ENCODE results near the gene ARMH3. TPM values are rescaled to one million over a fixed set of nuclear protein-coding genes. Genes with fewer than 3 reads are reported as not detected.

ARMH3 gene
- total RNA-seq, 1 experiment from 2014 or later = 12.8 TPM

GRCh38 chr10:102004376-102004775 is 51.6 kb downstream of the ARMH3 start:
- no peaks in the 10 kb centered on the region for H3K9me2 ChIP-seq (ENCODE audit: insufficient read depth)
- TF ChIP-seq CTCF (conservative IDR thresholded peaks at IDR 0.05) (no peak), EZH2 (IDR thresholded peaks at IDR 0.05; ENCODE audit: low read depth) (no peak)
- intact Hi-C loops (cut with micrococcal nuclease; ENCODE audit: unreplicated experiment) = no loop called here

GRCh38 chr10:102003541-102003940 is 52.4 kb downstream of the ARMH3 start:
- POLR2A ChIA-PET (ENCODE audit: unreplicated experiment) = no interaction called here
- CTCF ChIA-PET = no interaction called here
- Histone ChIP-seq H3K79me2 (ENCODE audit: low read depth) (no peaks in the 10 kb centered on the region), H3K27ac (no peak overlapping the region), H3K27me3 (ENCODE audit: insufficient read depth, low read depth) (no peaks in the 10 kb centered on the region), H4K20me1 (ENCODE audit: insufficient read depth) (no peaks in the 10 kb centered on the region), H3F3A (ENCODE audit: insufficient read depth, low read depth) (no peaks in the 10 kb centered on the region), H3K4me1 (replicated peaks; ENCODE audit: insufficient read depth) (no peaks in the 10 kb centered on the region), H3K9me2 (ENCODE audit: insufficient read depth) (no peaks in the 10 kb centered on the region), H3K4me2 (no peak overlapping the region), H3K9me3 (ENCODE audit: insufficient read depth, low read depth) (no peaks in the 10 kb centered on the region), H3K4me3 (no peak overlapping the region), H3K36me3 (ENCODE audit: low read depth) (no peaks in the 10 kb centered on the region), H2AFZ (no peak overlapping the region)
- no TSS peak for BruUV-seq (replicated peaks)
- DNase-seq = no peak
- intact Hi-C loops (cut with micrococcal nuclease; ENCODE audit: unreplicated experiment) = no loop called here
- TF ChIP-seq CTCF (conservative IDR thresholded peaks at IDR 0.05) (no peak), EZH2 (IDR thresholded peaks at IDR 0.05; ENCODE audit: low read depth) (no peak)

More at GRCh38 chr10:102004376-102004775, 51.6 kb downstream of the ARMH3 start:
- Histone ChIP-seq H3K4me2 (no peak overlapping the region), H3K36me3 (ENCODE audit: low read depth) (no peaks in the 10 kb centered on the region), H3K9me3 (ENCODE audit: insufficient read depth, low read depth) (no peaks in the 10 kb centered on the region), H3K79me2 (ENCODE audit: low read depth) (no peaks in the 10 kb centered on the region), H3K4me1 (replicated peaks; ENCODE audit: insufficient read depth) (peaks cover under 1% of the 10 kb centered on the region; the same call in 1 of the 2 replicates), H3K27me3 (ENCODE audit: insufficient read depth, low read depth) (no peaks in the 10 kb centered on the region), H4K20me1 (ENCODE audit: insufficient read depth) (no peaks in the 10 kb centered on the region), H3F3A (ENCODE audit: insufficient read depth, low read depth) (no peaks in the 10 kb centered on the region), H2AFZ (no peak overlapping the region), H3K27ac (no peak overlapping the region), H3K4me3 (no peak overlapping the region)
- no peak for DNase-seq
- POLR2A ChIA-PET (ENCODE audit: unreplicated experiment) = interaction anchor here (0.6 kb wide), 1 partner anchor 221 kb away, joined by 3 read pairs; the partner anchor contains the start of gene NPM3
- BruUV-seq (replicated peaks) = no TSS peak
- CTCF ChIA-PET = no interaction called here

- Histone ChIP-seq H3K4me1 (replicated peaks; ENCODE audit: insufficient read depth) (no peaks in the 10 kb centered on the region), H3K4me2 (no peak overlapping the region), H3K27me3 (ENCODE audit: insufficient read depth, low read depth) (no peaks in the 10 kb centered on the region), H3F3A (ENCODE audit: insufficient read depth, low read depth) (no peaks in the 10 kb centered on the region), H3K9me3 (ENCODE audit: insufficient read depth, low read depth) (no peaks in the 10 kb centered on the region), H4K20me1 (ENCODE audit: insufficient read depth) (no peaks in the 10 kb centered on the region), H3K79me2 (ENCODE audit: low read depth) (no peaks in the 10 kb centered on the region), H3K4me3 (no peak overlapping the region), H3K9me2 (ENCODE audit: insufficient read depth) (no peaks in the 10 kb centered on the region), H2AFZ (no peak overlapping the region), H3K27ac (no peak overlapping the region), H3K36me3 (ENCODE audit: low read depth) (no peaks in the 10 kb centered on the region)
- ChIA-PET CTCF (no interaction called here), POLR2A (ENCODE audit: unreplicated experiment) (no interaction called here)
- no peak for DNase-seq
- TF ChIP-seq CTCF (conservative IDR thresholded peaks at IDR 0.05) (no peak), EZH2 (IDR thresholded peaks at IDR 0.05; ENCODE audit: low read depth) (no peak)
- no TSS peak for BruUV-seq (replicated peaks)
- intact Hi-C loops (cut with micrococcal nuclease; ENCODE audit: unreplicated experiment) = no loop called here
Observed at GRCh38 chr10:102001435-102002068, 54.4 kb downstream of the ARMH3 start.

Measured in PC-9 (cell line).